GM06990 (cell line): ENCODE data around the gene FES.

Experiments
- DNase-seq: peaks from one replicate; pipeline ENCODE4 v3.0.0-alpha.2; 2011; ENCODE audit not compliant: insufficient read length; ENCODE audit errors: extremely low read depth
- H3K27me3 ChIP-seq: replicated peaks from 2 replicates; pipeline ENCODE4 v1.6.0; 2011; ENCODE audit warnings: low read length; ENCODE audit not compliant: control insufficient read depth, insufficient read depth
- H3K36me3 ChIP-seq: 2 replicates; pipeline ENCODE4 v1.5.1; 2011; ENCODE audit warnings: low read length; ENCODE audit not compliant: control insufficient read depth, insufficient read depth
- H3K4me3 ChIP-seq: replicated peaks from 2 replicates; pipeline ENCODE4 v1.5.1; 2011; ENCODE audit warnings: low read depth, mild to moderate bottlenecking, control low read depth, low read length
- TF ChIP-seq, protein P1 (sequence below): IDR thresholded peaks from 2 replicates; pipeline ENCODE4 v1.5.1; 2011; ENCODE audit warnings: low read length, control low read depth, mild to moderate bottlenecking, inconsistent platforms; ENCODE audit not compliant: insufficient read depth, poor library complexity, severe bottlenecking

The FES gene

GRCh38 chr15:90838544-90838943 lies 45.8 kb upstream of the FES start:
- TF ChIP-seq, protein P1, sequence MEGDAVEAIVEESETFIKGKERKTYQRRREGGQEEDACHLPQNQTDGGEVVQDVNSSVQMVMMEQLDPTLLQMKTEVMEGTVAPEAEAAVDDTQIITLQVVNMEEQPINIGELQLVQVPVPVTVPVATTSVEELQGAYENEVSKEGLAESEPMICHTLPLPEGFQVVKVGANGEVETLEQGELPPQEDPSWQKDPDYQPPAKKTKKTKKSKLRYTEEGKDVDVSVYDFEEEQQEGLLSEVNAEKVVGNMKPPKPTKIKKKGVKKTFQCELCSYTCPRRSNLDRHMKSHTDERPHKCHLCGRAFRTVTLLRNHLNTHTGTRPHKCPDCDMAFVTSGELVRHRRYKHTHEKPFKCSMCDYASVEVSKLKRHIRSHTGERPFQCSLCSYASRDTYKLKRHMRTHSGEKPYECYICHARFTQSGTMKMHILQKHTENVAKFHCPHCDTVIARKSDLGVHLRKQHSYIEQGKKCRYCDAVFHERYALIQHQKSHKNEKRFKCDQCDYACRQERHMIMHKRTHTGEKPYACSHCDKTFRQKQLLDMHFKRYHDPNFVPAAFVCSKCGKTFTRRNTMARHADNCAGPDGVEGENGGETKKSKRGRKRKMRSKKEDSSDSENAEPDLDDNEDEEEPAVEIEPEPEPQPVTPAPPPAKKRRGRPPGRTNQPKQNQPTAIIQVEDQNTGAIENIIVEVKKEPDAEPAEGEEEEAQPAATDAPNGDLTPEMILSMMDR = no peak
- H3K36me3 ChIP-seq = no peaks in the 10 kb centered on the region
- H3K4me3 ChIP-seq = no peak overlapping the region
- DNase-seq = no peak
- H3K27me3 ChIP-seq = no peaks in the 10 kb centered on the region

- Histone ChIP-seq H3K27me3 (no peaks in the 10 kb centered on the region), H3K36me3 (no peaks in the 10 kb centered on the region), H3K4me3 (peak overlapping the region; percentile 63)
- DNase-seq = peak; percentile 55
- TF ChIP-seq, protein P1 = no peak
These were observed 44.9 kb upstream of the FES start for GRCh38 chr15:90839187-90840071.

DNA sequence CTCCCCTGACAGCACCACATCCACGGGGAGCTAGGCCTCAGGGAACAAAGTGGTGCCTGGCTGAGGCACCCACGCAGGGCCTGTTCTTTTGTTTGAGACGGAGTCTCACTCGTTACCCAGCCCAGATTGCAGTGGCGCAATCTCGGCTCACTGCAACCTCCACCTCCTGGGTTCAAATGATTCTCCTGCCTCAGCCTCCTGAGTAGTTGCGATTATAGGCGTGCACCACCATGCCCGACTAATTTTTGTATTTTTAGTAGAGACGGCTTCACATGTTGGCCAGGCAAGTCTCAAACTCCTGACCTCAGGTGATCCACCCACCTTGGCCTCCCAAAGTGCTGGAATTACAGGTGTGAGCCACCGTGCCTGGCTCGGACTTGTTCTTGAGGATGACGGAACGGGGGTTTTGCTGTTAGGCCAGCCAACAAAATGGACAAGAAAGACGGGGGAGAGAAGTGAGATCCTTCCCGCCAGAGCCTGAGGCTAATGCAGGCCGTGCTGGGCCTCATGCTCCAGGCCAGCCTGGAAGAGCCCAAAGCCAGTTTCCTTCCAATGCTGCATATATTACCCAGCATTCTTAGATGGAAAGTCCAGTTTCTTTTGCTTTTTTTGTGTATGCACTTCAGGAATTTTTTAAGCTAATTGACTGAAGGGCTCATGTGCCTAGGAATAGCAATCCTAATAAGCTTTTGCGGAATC lies 44.0 kb upstream of the FES start:
- TF ChIP-seq, protein P1 = no peak
- no peak for DNase-seq
- H3K4me3 ChIP-seq = peak overlapping the region; percentile 63
- no peaks in the 10 kb centered on the region for H3K27me3 ChIP-seq
- no peaks in the 10 kb centered on the region for H3K36me3 ChIP-seq

DNA sequence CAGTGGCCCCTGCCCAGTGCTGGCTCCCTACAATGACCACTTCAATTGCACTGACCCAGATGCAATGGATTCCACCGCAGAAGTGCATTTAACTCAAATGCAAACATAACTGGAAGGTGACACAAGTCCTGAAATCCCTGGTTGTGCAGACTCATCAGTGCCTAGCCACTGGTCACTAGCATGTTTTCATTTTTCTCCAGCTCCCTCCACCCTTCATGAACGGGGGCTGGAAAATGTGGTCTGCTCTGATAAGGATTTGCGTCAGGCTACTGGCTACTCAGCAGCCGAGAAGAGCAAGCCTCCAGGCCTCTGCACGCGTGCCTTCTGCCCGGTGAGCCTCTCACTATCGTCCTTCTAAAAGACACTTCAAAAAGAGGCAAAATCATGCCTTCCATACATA lies 43.4 kb upstream of the FES start:
- TF ChIP-seq, protein P1 = no peak
- no peaks in the 10 kb centered on the region for H3K27me3 ChIP-seq
- no peaks in the 10 kb centered on the region for H3K36me3 ChIP-seq
- no peak overlapping the region for H3K4me3 ChIP-seq
- DNase-seq = no peak

GRCh38 chr15:90844696-90845095 lies 39.6 kb upstream of the FES start:
- DNase-seq = no peak
- no peaks in the 10 kb centered on the region for H3K36me3 ChIP-seq

More at GRCh38 chr15:90844696-90845095, 39.6 kb upstream of the FES start:
- Histone ChIP-seq H3K4me3 (no peak overlapping the region), H3K27me3 (no peaks in the 10 kb centered on the region)
- TF ChIP-seq, protein P1 = no peak
